Panc1 (cell line): ENCODE data around the gene ARHGAP8. TPM values are rescaled to one million over a fixed set of nuclear protein-coding genes. Genes with fewer than 3 reads are reported as not detected.

Experiments used
- ATAC-seq: fragments of 200-7000 bp; cut with Tn5 transposase; 2 replicates; pipeline ENCODE4 v1.9.1; 2020; ENCODE audit warnings: mild to moderate bottlenecking, moderate library complexity
- BruUV-seq: library from RNA; stranded (reverse); fragments of 400-500 nt; replicated peaks from 2 replicates; lab custom pipeline; 2021; lab: Mats Ljungman, UMichigan
- CTCF ChIA-PET: fragments of 300-600 bp; sonication (Branson Sonifier 250); formaldehyde crosslinking; loops from one replicate; lab custom pipeline; 2022; ENCODE audit warnings: antibody characterized with exemption; lab: Charles Lee
- POLR2A ChIA-PET: fragments of 300-600 bp; sonication (Branson Sonifier 250); formaldehyde crosslinking; loops from one replicate; lab custom pipeline; 2022; ENCODE audit warnings: antibody characterized with exemption; lab: Charles Lee
- DNase-seq: peaks from one replicate; pipeline ENCODE4 v3.0.0-alpha.2; 2010; ENCODE audit warnings: low read depth, low spot score
- H3K27ac ChIP-seq: 2 replicates; pipeline ENCODE4 v1.5.1; 2011; ENCODE audit warnings: mild to moderate bottlenecking, low read length, inconsistent platforms
- H3K27me3 ChIP-seq: fragments of 200-500 bp; sonication (Bioruptor generic); 2 replicates; pipeline ENCODE4 v1.6.0; 2014; ENCODE audit warnings: low read length, inconsistent platforms; ENCODE audit not compliant: control insufficient read depth, insufficient read depth
- H3K36me3 ChIP-seq: fragments of 200-500 bp; sonication (Bioruptor generic); 2 replicates; pipeline ENCODE4 v1.5.1; 2014; ENCODE audit warnings: inconsistent platforms, mild to moderate bottlenecking, low read length, moderate library complexity; ENCODE audit not compliant: control insufficient read depth, insufficient read depth
- H3K4me1 ChIP-seq: 2 replicates; pipeline ENCODE4 v1.5.1; 2011; ENCODE audit warnings: inconsistent platforms, mild to moderate bottlenecking, low read length, moderate library complexity; ENCODE audit not compliant: control insufficient read depth, insufficient read depth
- H3K4me3 ChIP-seq, 2 experiments: 2 replicates each; pipeline ENCODE4 v1.5.1; 2011 to 2012; ENCODE audit warnings: low read depth in 2 of 2, low read length in 2 of 2, mild to moderate bottlenecking in 2 of 2, inconsistent platforms in 1 of 2, moderate library complexity in 1 of 2
- H3K9me3 ChIP-seq: fragments of 200-500 bp; sonication (Bioruptor generic); 2 replicates; pipeline ENCODE4 v1.5.1; 2014; ENCODE audit warnings: low read depth, mild to moderate bottlenecking, inconsistent platforms, low read length, moderate library complexity; ENCODE audit not compliant: control insufficient read depth, insufficient read depth
- CTCF ChIP-seq: fragments of 450-650 bp; IDR thresholded peaks from 2 replicates; pipeline ENCODE4 v1.5.1; 2017; ENCODE audit warnings: mild to moderate bottlenecking
- POLR2AphosphoS5 ChIP-seq: IDR thresholded peaks from 2 replicates; pipeline ENCODE4 v1.6.1; 2012; ENCODE audit warnings: mild to moderate bottlenecking, low read depth, low read length, moderate library complexity
- SIN3A ChIP-seq: IDR thresholded peaks from 2 replicates; pipeline ENCODE4 v1.6.1; 2012; ENCODE audit warnings: low read depth, mild to moderate bottlenecking, low read length, moderate library complexity, borderline replicate concordance; ENCODE audit not compliant: insufficient read depth
- TCF7L2 ChIP-seq: IDR thresholded peaks from 2 replicates; pipeline ENCODE4 v1.6.1; 2011; ENCODE audit warnings: mild to moderate bottlenecking, low read depth, low read length, inconsistent platforms
- in situ Hi-C: cut with HindIII; loops from 2 replicates; pipeline ENCODE4 v1.10.0; 2016; ENCODE audit warnings: low sequenced_read_pairs, low pct_unique_long_range_greater_than_20kb
- intact Hi-C: fragments of 100-400 bp; cut with micrococcal nuclease; formaldehyde crosslinking; loops from one replicate; pipeline ENCODE4 v1.10.0; 2022; ENCODE audit not compliant: unreplicated experiment
- total RNA-seq: library from RNA; stranded (reverse); gene quantifications from one replicate; pipeline ENCODE4 v1.2.1, GENCODE V29; 2021; ENCODE audit not compliant: unreplicated experiment
- TF ChIP-seq, protein P1 (sequence below), 2 experiments: IDR thresholded peaks; 2 replicates each; pipeline ENCODE4 v1.6.1; 2011 to 2012; ENCODE audit warnings: low read depth in 2 of 2, control low read depth in 1 of 2, low read length in 1 of 2, mild to moderate bottlenecking in 1 of 2, moderate library complexity in 1 of 2; ENCODE audit not compliant: insufficient read depth in 1 of 2

The ARHGAP8 gene
- total RNA-seq, 1 experiment from 2014 or later: 9.2 TPM

DNA sequence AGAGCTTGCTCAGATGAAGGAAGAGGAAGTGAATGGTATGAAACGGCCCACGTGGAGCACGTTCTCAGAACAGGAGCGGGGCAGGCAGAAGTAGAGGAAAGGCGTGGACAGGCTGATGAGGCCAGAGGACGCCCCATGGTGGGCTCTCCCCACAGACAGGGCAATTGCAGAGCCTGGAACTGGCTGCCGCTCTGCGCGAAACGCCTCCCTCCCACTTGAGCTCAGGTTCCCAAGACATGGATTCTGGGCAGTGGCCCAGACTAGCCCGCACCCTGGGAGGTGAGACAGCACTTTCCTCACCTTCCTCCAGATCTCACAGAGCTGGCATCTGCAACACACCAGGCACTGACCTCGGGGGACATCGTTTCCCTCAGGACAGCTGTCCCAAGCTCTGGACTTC, 139.9 kb downstream of the ARHGAP8 start:
- ChIA-PET CTCF (interaction anchor here (0.5 kb wide), 1 partner anchor 65 kb away, joined by 5 read pairs; no protein-coding TSS in a partner anchor), POLR2A (no interaction called here)
- no peaks in the 10 kb centered on the region for H3K27me3 ChIP-seq
- intact Hi-C loops: no loop called here
- no peak overlapping the region for H3K4me3 ChIP-seq
- BruUV-seq: no TSS peak
- H3K36me3 ChIP-seq: no peaks in the 10 kb centered on the region
- ATAC-seq: no peak
- TF ChIP-seq SIN3A (no peak), CTCF (no peak), TCF7L2 (no peak), POLR2AphosphoS5 (no peak)
- TF ChIP-seq, protein P1, sequence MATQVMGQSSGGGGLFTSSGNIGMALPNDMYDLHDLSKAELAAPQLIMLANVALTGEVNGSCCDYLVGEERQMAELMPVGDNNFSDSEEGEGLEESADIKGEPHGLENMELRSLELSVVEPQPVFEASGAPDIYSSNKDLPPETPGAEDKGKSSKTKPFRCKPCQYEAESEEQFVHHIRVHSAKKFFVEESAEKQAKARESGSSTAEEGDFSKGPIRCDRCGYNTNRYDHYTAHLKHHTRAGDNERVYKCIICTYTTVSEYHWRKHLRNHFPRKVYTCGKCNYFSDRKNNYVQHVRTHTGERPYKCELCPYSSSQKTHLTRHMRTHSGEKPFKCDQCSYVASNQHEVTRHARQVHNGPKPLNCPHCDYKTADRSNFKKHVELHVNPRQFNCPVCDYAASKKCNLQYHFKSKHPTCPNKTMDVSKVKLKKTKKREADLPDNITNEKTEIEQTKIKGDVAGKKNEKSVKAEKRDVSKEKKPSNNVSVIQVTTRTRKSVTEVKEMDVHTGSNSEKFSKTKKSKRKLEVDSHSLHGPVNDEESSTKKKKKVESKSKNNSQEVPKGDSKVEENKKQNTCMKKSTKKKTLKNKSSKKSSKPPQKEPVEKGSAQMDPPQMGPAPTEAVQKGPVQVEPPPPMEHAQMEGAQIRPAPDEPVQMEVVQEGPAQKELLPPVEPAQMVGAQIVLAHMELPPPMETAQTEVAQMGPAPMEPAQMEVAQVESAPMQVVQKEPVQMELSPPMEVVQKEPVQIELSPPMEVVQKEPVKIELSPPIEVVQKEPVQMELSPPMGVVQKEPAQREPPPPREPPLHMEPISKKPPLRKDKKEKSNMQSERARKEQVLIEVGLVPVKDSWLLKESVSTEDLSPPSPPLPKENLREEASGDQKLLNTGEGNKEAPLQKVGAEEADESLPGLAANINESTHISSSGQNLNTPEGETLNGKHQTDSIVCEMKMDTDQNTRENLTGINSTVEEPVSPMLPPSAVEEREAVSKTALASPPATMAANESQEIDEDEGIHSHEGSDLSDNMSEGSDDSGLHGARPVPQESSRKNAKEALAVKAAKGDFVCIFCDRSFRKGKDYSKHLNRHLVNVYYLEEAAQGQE (IDR thresholded peaks at IDR 0.05; ENCODE audit: insufficient read depth in 1 of 2, low read depth in 2 of 2, low read length in 1 of 2): no peak
- H3K4me1 ChIP-seq: no peaks in the 10 kb centered on the region
- DNase-seq: no peak
- in situ Hi-C loops: no loop called here
- H3K27ac ChIP-seq: no peak overlapping the region
- H3K9me3 ChIP-seq: no peaks in the 10 kb centered on the region

- BruUV-seq: no TSS peak
- Histone ChIP-seq H3K27me3 (no peaks in the 10 kb centered on the region), H3K9me3 (no peaks in the 10 kb centered on the region), H3K4me3 (no peak overlapping the region), H3K36me3 (no peaks in the 10 kb centered on the region), H3K27ac (no peak overlapping the region), H3K4me1 (no peaks in the 10 kb centered on the region)
- POLR2A ChIA-PET: no interaction called here
- intact Hi-C loops (no loop called here), in situ Hi-C loops (no loop called here)
- DNase-seq: no peak
- no peak for TF ChIP-seq POLR2AphosphoS5
- TF ChIP-seq SIN3A: no peak
- no peak for TF ChIP-seq TCF7L2
- no peak for TF ChIP-seq CTCF
- TF ChIP-seq, protein P1 (IDR thresholded peaks at IDR 0.05; ENCODE audit: insufficient read depth in 1 of 2, low read depth in 2 of 2, low read length in 1 of 2): no peak
- CTCF ChIA-PET: no interaction called here
- no peak for ATAC-seq
Measured at GRCh38 chr22:44892803-44893730, 140.7 kb downstream of the ARHGAP8 start.
